Esophagus squamous epithelium (tissue), 4 donors: ENCODE data around the gene GMPPB.

ENCODE experiments used
- CTCF ChIP-seq, 6 experiments: fragments of 450-650 bp in 4 of 6; fragments of 200-600 bp in 2 of 6; sonication (generic) in 2 of 6; IDR thresholded peaks; one replicate each; pipeline ENCODE4 v1.5.1; 2016 to 2019; ENCODE audit warnings: antibody characterized with exemption in 6 of 6, mild to moderate bottlenecking in 4 of 6, moderate library complexity in 4 of 6
- POLR2A ChIP-seq, 4 donors: fragments of 450-650 bp; IDR thresholded peaks; one replicate each; pipeline ENCODE4 v1.6.1; 2017; ENCODE audit warnings: antibody characterized with exemption in 4 of 4, mild to moderate bottlenecking in 4 of 4, moderate library complexity in 3 of 4

- TF ChIP-seq CTCF (IDR thresholded peaks at IDR 0.05) (no peak), POLR2A (IDR thresholded peaks at IDR 0.05) (no peak)
Observed at GRCh38 chr3:49732597-49732996, 8.8 kb upstream of the GMPPB start.
